CD14-positive monocyte (primary cell): ENCODE data around the gene IRF7. TPM values are rescaled to one million over a fixed set of nuclear protein-coding genes. Genes with fewer than 3 reads are reported as not detected.
A peak's percentile ranks its signal among the peaks of the same experiment; 100 is the strongest.

ENCODE experiments used
- DNase-seq, 3 donors: peaks; one replicate each; pipeline ENCODE4 v3.0.0-alpha.2; 2011 to 2022
- H2AFZ ChIP-seq: 2 replicates; pipeline ENCODE4 v1.6.0; 2012; ENCODE audit warnings: mild to moderate bottlenecking, low read depth, low read length, inconsistent platforms; ENCODE audit not compliant: insufficient read depth, poor library complexity, severe bottlenecking
- H3K27ac ChIP-seq, 2 donors: 1 replicate in 1 of 2; 2 replicates in 1 of 2; pipeline ENCODE4 v1.5.1; 2012 to 2013; ENCODE audit warnings: low read length in 2 of 2, control low read depth in 1 of 2, inconsistent platforms in 1 of 2, low read depth in 1 of 2, mild to moderate bottlenecking in 1 of 2
- H3K27me3 ChIP-seq, 2 donors: one replicate each; pipeline versions ENCODE4 v1.6.0 to v1.6.1; 2011 to 2013; ENCODE audit warnings: low read length in 2 of 2; ENCODE audit not compliant: control insufficient read depth in 2 of 2, insufficient read depth in 2 of 2
- H3K36me3 ChIP-seq, 2 donors: replicated peaks in 1 of 2; 1 replicate in 1 of 2; 2 replicates in 1 of 2; pipeline versions ENCODE4 v1.5.1 to v1.6.1; 2012 to 2013; ENCODE audit warnings: low read length in 2 of 2, control low read depth in 1 of 2, inconsistent platforms in 1 of 2, mild to moderate bottlenecking in 1 of 2; ENCODE audit not compliant: insufficient read depth in 2 of 2, control insufficient read depth in 1 of 2
- H3K4me1 ChIP-seq, 2 donors: 1 replicate in 1 of 2; 2 replicates in 1 of 2; pipeline versions ENCODE4 v1.5.1 to v1.6.1; 2012 to 2013; ENCODE audit warnings: low read length in 2 of 2, control low read depth in 1 of 2, inconsistent platforms in 1 of 2, mild to moderate bottlenecking in 1 of 2, moderate library complexity in 1 of 2; ENCODE audit not compliant: insufficient read depth in 2 of 2, control insufficient read depth in 1 of 2
- H3K4me2 ChIP-seq: replicated peaks from 2 replicates; pipeline ENCODE3; 2012; ENCODE audit warnings: low read length, moderate library complexity, mild to moderate bottlenecking; ENCODE audit not compliant: poor library complexity, severe bottlenecking; ENCODE audit errors: extremely low read depth
- H3K4me3 ChIP-seq, 3 experiments: fragments of 200-600 bp in 1 of 3; sonication (generic) in 1 of 3; replicated peaks in 1 of 3; 1 replicate in 2 of 3; 2 replicates in 1 of 3; pipeline ENCODE4 v1.5.1; 2011 to 2013; ENCODE audit warnings: low read length in 3 of 3, mild to moderate bottlenecking in 3 of 3, control low read depth in 2 of 3, low read depth in 2 of 3, inconsistent platforms in 1 of 3, moderate library complexity in 1 of 3
- H3K79me2 ChIP-seq: 2 replicates; pipeline ENCODE4 v1.6.0; 2012; ENCODE audit warnings: mild to moderate bottlenecking, control low read depth, inconsistent platforms, low read length, moderate library complexity; ENCODE audit not compliant: insufficient read depth
- H3K9ac ChIP-seq: 2 replicates; pipeline ENCODE4 v1.6.0; 2017; ENCODE audit warnings: low read length, mild to moderate bottlenecking; ENCODE audit not compliant: insufficient read depth, poor library complexity, severe bottlenecking
- H3K9me3 ChIP-seq, 2 donors: replicated peaks in 1 of 2; 1 replicate in 1 of 2; 2 replicates in 1 of 2; pipeline versions ENCODE4 v1.5.1 to v1.6.1; 2012 to 2013; ENCODE audit warnings: low read length in 2 of 2, control low read depth in 1 of 2; ENCODE audit not compliant: control insufficient read depth in 1 of 2, insufficient read depth in 1 of 2
- H4K20me1 ChIP-seq: 2 replicates; pipeline ENCODE4 v1.6.0; 2012; ENCODE audit warnings: mild to moderate bottlenecking, low read length, control low read depth, moderate library complexity; ENCODE audit not compliant: insufficient read depth
- H3K27ac Mint-ChIP-seq, 7 donors: one replicate each; pipeline ENCODE4 v1.8.0; 2020; ENCODE audit warnings: mild to moderate bottlenecking in 7 of 7, mixed read lengths in 7 of 7, moderate library complexity in 6 of 7, inconsistent platforms in 2 of 7
- H3K27me3 Mint-ChIP-seq, 3 donors: one replicate each; pipeline ENCODE4 v1.8.0; 2021 to 2022; ENCODE audit warnings: low read depth in 3 of 3, mild to moderate bottlenecking in 3 of 3, mixed read lengths in 3 of 3, moderate library complexity in 3 of 3, inconsistent platforms in 1 of 3
- H3K36me3 Mint-ChIP-seq, 2 donors: one replicate each; pipeline ENCODE4 v1.8.0; 2020; ENCODE audit warnings: mixed read lengths in 2 of 2, inconsistent platforms in 1 of 2, mild to moderate bottlenecking in 1 of 2
- H3K4me1 Mint-ChIP-seq: one replicate; pipeline ENCODE4 v1.8.0; 2020; ENCODE audit warnings: mild to moderate bottlenecking, mixed read lengths
- H3K4me3 Mint-ChIP-seq, 2 donors: one replicate each; pipeline ENCODE4 v1.8.0; 2020; ENCODE audit warnings: mild to moderate bottlenecking in 2 of 2, mixed read lengths in 2 of 2, moderate library complexity in 1 of 2
- H3K9me3 Mint-ChIP-seq, 7 donors: one replicate each; pipeline ENCODE4 v1.8.0; 2020 to 2022; ENCODE audit warnings: mixed read lengths in 7 of 7, mild to moderate bottlenecking in 6 of 7, moderate library complexity in 6 of 7, inconsistent platforms in 2 of 7
- WGBS: methylation state at CpG from one replicate; pipeline ENCODE4 v1.1.5; 2013; ENCODE audit warnings: missing lambda C conversion rate; ENCODE audit not compliant: insufficient coverage; 5-methylcytosine and 5-hydroxymethylcytosine counted together
- intact Hi-C, 2 donors: fragments of 100-400 bp; cut with micrococcal nuclease; formaldehyde crosslinking; loops; one replicate each; pipeline versions ENCODE4 v1.15.0 to v1.15.1; 2023
- polyA plus RNA-seq, 3 donors: library from polyadenylated mRNA; depleted of rRNA in 1 of 3; unstranded in 2 of 3; stranded (reverse) in 1 of 3; fragments of 300-500 nt in 2 of 3; fragments of >200 nt in 1 of 3; fragmentation: Illumina TruSeq in 2 of 3; gene quantifications; 1 replicate in 2 of 3; 2 replicates in 1 of 3; pipeline ENCODE4 v1.2.3, GENCODE V29; 2012 to 2021
- TF ChIP-seq, protein P1 (sequence below): fragments of 200-600 bp; IDR thresholded peaks from one replicate; pipeline ENCODE4 v1.8.0; 2022; ENCODE audit warnings: antibody characterized with exemption, mild to moderate bottlenecking

The IRF7 gene
- polyA plus RNA-seq, 3 donors: 38.6 to 125 (median 42.9) TPM

DNA sequence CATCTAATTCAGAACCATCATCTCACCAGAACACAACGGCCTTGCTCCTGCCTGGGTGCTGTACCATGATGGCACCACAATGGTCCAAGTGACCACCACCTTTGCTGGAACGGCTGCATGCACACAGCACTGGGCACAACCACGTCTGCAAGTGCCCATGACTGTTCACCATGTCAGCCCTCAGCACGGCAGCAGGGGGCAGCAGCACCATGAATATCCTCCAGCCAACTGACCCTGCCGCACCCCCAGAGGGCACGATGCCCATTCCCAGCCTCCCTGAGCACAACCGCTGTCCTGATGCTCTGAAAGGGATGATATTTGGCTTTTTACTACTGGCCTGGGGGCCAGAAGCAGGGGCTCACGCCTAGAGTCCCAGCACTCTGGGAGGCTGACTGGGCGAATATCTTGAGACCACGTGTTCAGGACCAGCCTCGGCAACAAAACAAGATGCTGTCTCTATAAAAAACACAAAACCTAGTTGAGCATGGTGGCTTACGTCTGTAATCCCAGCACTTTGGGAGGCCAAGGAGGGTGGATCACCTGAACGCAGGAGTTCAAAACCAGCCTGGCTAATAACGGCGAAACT, 47.0 kb upstream of the IRF7 start:
- Mint-ChIP-seq H3K4me3 (no peak overlapping the region), H3K4me1 (peaks cover 5% of the 10 kb centered on the region), H3K9me3 (peaks cover 0 to 2% (median 0%) of the 10 kb centered on the region in 7 donors), H3K27me3 (peaks cover 2 to 4% (median 3%) of the 10 kb centered on the region in 3 donors), H3K36me3 (peaks cover 51 to 84% of the 10 kb centered on the region in 2 donors), H3K27ac (peak overlapping the region in 1 of 7 donors; percentile 30)
- Histone ChIP-seq H3K36me3 (peaks cover 56 to 72% of the 10 kb centered on the region in 2 donors), H4K20me1 (peaks cover 16% of the 10 kb centered on the region), H2AFZ (no peak overlapping the region), H3K4me3 (no peak overlapping the region), H3K4me1 (no peaks in the 10 kb centered on the region), H3K79me2 (peaks cover 5% of the 10 kb centered on the region), H3K9ac (no peak overlapping the region), H3K27ac (no peak overlapping the region), H3K27me3 (no peaks in the 10 kb centered on the region), H3K4me2 (no peak overlapping the region), H3K9me3 (no peaks in the 10 kb centered on the region)
- 77% methylated on average over 13 of the region's 15 CpGs for WGBS
- intact Hi-C loops: loop anchor here (1.0 to 5.0 kb wide), 3 partner anchors 60 to 102 kb away; no protein-coding TSS in a partner anchor
- TF ChIP-seq, protein P1, sequence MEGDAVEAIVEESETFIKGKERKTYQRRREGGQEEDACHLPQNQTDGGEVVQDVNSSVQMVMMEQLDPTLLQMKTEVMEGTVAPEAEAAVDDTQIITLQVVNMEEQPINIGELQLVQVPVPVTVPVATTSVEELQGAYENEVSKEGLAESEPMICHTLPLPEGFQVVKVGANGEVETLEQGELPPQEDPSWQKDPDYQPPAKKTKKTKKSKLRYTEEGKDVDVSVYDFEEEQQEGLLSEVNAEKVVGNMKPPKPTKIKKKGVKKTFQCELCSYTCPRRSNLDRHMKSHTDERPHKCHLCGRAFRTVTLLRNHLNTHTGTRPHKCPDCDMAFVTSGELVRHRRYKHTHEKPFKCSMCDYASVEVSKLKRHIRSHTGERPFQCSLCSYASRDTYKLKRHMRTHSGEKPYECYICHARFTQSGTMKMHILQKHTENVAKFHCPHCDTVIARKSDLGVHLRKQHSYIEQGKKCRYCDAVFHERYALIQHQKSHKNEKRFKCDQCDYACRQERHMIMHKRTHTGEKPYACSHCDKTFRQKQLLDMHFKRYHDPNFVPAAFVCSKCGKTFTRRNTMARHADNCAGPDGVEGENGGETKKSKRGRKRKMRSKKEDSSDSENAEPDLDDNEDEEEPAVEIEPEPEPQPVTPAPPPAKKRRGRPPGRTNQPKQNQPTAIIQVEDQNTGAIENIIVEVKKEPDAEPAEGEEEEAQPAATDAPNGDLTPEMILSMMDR: peak; percentile 85
- DNase-seq: peak; percentile 46 to 57 (median 48)

DNA sequence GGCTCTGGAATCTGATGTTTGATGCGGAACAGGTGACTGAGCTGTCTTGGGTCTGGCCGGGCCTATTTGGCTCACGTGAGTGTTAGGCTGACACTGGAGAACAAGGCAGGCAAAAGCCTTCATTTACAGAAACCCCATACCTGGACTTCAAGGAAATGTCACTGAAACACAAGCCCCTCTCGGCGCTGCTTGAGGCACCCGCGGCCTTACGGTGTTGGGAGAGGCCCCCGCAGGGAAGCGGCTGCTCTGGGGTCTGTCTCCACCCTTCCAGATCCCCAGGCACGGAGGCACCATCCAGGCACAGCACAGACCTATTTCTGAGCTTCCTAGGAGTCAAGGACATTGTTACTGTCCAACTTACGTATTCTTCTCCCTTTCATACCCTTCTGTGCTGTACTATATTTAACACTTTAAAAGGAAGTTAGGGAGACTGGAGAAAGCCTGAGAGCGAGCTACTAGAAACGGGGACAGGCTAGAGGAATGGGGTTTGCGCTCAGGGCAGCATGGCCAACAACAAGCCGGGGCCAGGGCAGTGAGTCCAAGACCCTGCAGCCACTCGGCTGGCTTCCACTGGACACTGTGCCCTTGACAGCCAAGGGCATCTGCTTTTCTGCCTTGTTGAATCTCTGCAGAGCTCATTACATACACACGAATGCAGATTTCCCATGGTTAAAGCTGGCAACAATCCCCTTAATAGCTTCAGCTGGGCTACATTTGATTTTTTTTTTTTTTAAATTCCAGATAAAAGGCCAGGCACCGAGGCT, 45.1 kb upstream of the IRF7 start:
- intact Hi-C loops: loop anchor here in 1 of 2 donors (5.0 kb wide), 1 partner anchor 61 kb away; no protein-coding TSS in a partner anchor

More for the DNA sequence above, 45.1 kb upstream of the IRF7 start:
- H3K4me3 Mint-ChIP-seq: no peak overlapping the region
- no peak for DNase-seq
- H3K9me3 ChIP-seq: no peaks in the 10 kb centered on the region
- H3K4me3 ChIP-seq: no peak overlapping the region
- TF ChIP-seq, protein P1: no peak
- H3K27ac Mint-ChIP-seq: no peak overlapping the region
- peaks cover 5% of the 10 kb centered on the region for H3K79me2 ChIP-seq
- no peaks in the 10 kb centered on the region for H3K4me1 ChIP-seq
- no peaks in the 10 kb centered on the region for H3K27me3 ChIP-seq
- no peak overlapping the region for H2AFZ ChIP-seq
- H3K36me3 Mint-ChIP-seq: peaks cover 44 to 86% of the 10 kb centered on the region in 2 donors
- H3K27ac ChIP-seq: no peak overlapping the region
- peaks cover 58 to 76% of the 10 kb centered on the region in 2 donors for H3K36me3 ChIP-seq
- peaks cover 2 to 5% (median 3%) of the 10 kb centered on the region in 3 donors for H3K27me3 Mint-ChIP-seq
- H3K4me1 Mint-ChIP-seq: peaks cover 3% of the 10 kb centered on the region
- H3K4me2 ChIP-seq: no peak overlapping the region
- peaks cover 16% of the 10 kb centered on the region for H4K20me1 ChIP-seq
- peaks cover 0 to 2% (median 0%) of the 10 kb centered on the region in 7 donors for H3K9me3 Mint-ChIP-seq
- no peak overlapping the region for H3K9ac ChIP-seq
- 97% methylated on average over 17 of the region's 19 CpGs for WGBS
